WTC11 (cell line): ENCODE results near the gene CST3. TPM values are rescaled to one million over a fixed set of nuclear protein-coding genes. Genes with fewer than 3 reads are reported as not detected.

Experiments
- ATAC-seq: fragments of 200-7000 bp; cut with Tn5 transposase; 2 replicates; pipeline ENCODE4 v1.10.0; 2021; ENCODE audit warnings: mild to moderate bottlenecking, moderate library complexity
- CTCF ChIA-PET: fragments of 300-600 bp; sonication (Branson Sonifier 250); formaldehyde crosslinking; loops from one replicate; lab custom pipeline; 2021; ENCODE audit warnings: antibody characterized with exemption; lab: Charles Lee
- POLR2A ChIA-PET: fragments of 350-600 bp; sonication (Branson Sonifier 250); formaldehyde crosslinking; loops from one replicate; lab custom pipeline; 2021; ENCODE audit warnings: antibody characterized with exemption; lab: Charles Lee
- DNase-seq: peaks from one replicate; pipeline ENCODE4 v3.0.0; 2021; ENCODE audit warnings: low spot score
- H3K27ac Mint-ChIP-seq: 2 replicates; pipeline ENCODE4 v1.8.0; 2021; ENCODE audit warnings: mixed read lengths
- H3K27me3 Mint-ChIP-seq: 2 replicates; pipeline ENCODE4 v1.8.0; 2021; ENCODE audit warnings: low read depth, mild to moderate bottlenecking, moderate library complexity, mixed read lengths
- H3K36me3 Mint-ChIP-seq: 2 replicates; pipeline ENCODE4 v1.8.0; 2021; ENCODE audit warnings: mixed read lengths
- H3K4me1 Mint-ChIP-seq: 2 replicates; pipeline ENCODE4 v1.8.0; 2022; ENCODE audit warnings: mixed read lengths
- H3K4me3 Mint-ChIP-seq: 2 replicates; pipeline ENCODE4 v1.8.0; 2021; ENCODE audit warnings: mild to moderate bottlenecking, moderate library complexity, mixed read lengths
- H3K9me3 Mint-ChIP-seq: 2 replicates; pipeline ENCODE4 v1.8.0; 2021; ENCODE audit warnings: mixed read lengths
- ATF2 ChIP-seq: sonication (generic); formaldehyde crosslinking; IDR thresholded peaks from 2 replicates; pipeline ENCODE4 v1.8.1; 2022; ENCODE audit warnings: low read depth, missing genetic modification reagents, borderline replicate concordance
- CDX4 ChIP-seq: fragments of 250-450 bp; sonication (Bioruptor Pico); IDR thresholded peaks from 2 replicates; pipeline ENCODE4 v1.9.0; 2021; ENCODE audit warnings: moderate library complexity, mild to moderate bottlenecking, inconsistent platforms, borderline replicate concordance
- ESRRA ChIP-seq: sonication (generic); formaldehyde crosslinking; IDR thresholded peaks from 2 replicates; pipeline ENCODE4 v1.8.1; 2022; ENCODE audit warnings: mild to moderate bottlenecking, missing genetic modification reagents, borderline replicate concordance
- FOXP4 ChIP-seq: sonication (generic); formaldehyde crosslinking; IDR thresholded peaks from 2 replicates; pipeline ENCODE4 v1.8.0; 2022; ENCODE audit warnings: mild to moderate bottlenecking, missing genetic modification reagents
- MLX ChIP-seq: sonication (generic); formaldehyde crosslinking; IDR thresholded peaks from 2 replicates; pipeline ENCODE4 v1.8.1; 2023; ENCODE audit warnings: mild to moderate bottlenecking, missing genetic modification reagents, moderate library complexity
- NFYB ChIP-seq: sonication (generic); formaldehyde crosslinking; conservative IDR thresholded peaks from 2 replicates; pipeline ENCODE4 v1.8.0; 2022; ENCODE audit warnings: low read depth, missing genetic modification reagents
- PREB ChIP-seq: sonication (generic); formaldehyde crosslinking; IDR thresholded peaks from 2 replicates; pipeline ENCODE4 v1.8.1; 2022; ENCODE audit warnings: mild to moderate bottlenecking, missing genetic modification reagents, moderate library complexity, borderline replicate concordance
- TCF7 ChIP-seq: sonication (generic); formaldehyde crosslinking; IDR thresholded peaks from 2 replicates; pipeline ENCODE4 v1.8.0; 2022; ENCODE audit warnings: mild to moderate bottlenecking, low read depth, missing genetic modification reagents, moderate library complexity
- TEAD4 ChIP-seq: sonication (generic); formaldehyde crosslinking; IDR thresholded peaks from 2 replicates; pipeline ENCODE4 v1.8.0; 2022; ENCODE audit warnings: mild to moderate bottlenecking, missing genetic modification reagents
- TP53 ChIP-seq: sonication (generic); formaldehyde crosslinking; IDR thresholded peaks from 2 replicates; pipeline ENCODE4 v1.8.1; 2023; ENCODE audit warnings: mild to moderate bottlenecking, missing genetic modification reagents
- USF1 ChIP-seq: sonication (generic); formaldehyde crosslinking; IDR thresholded peaks from 2 replicates; pipeline ENCODE4 v1.8.0; 2022; ENCODE audit warnings: mild to moderate bottlenecking, missing genetic modification reagents
- ZMAT4 ChIP-seq: fragments of 250-450 bp; sonication (Bioruptor Pico); IDR thresholded peaks from 2 replicates; pipeline ENCODE4 v1.9.0; 2021; ENCODE audit warnings: mild to moderate bottlenecking
- ZNF671 ChIP-seq: fragments of 250-450 bp; sonication (Bioruptor Pico); IDR thresholded peaks from 2 replicates; pipeline ENCODE4 v1.8.0; 2021; ENCODE audit warnings: mild to moderate bottlenecking
- total RNA-seq: library from RNA; stranded (reverse); gene quantifications from 3 replicates; pipeline ENCODE4 v1.2.3, GENCODE V29; 2021

Gene CST3
- total RNA-seq, 1 experiment from 2014 or later: 52.1 TPM

- TF ChIP-seq PREB (no peak), ESRRA (CRISPR knock-in tag) (no peak), TP53 (CRISPR knock-in tag) (no peak), USF1 (CRISPR knock-in tag) (no peak), NFYB (CRISPR knock-in tag) (no peak), TEAD4 (CRISPR knock-in tag) (no peak)
Observed at GRCh38 chr20:23585808-23586734, 51.7 kb downstream of the CST3 start (continued).

GRCh38 chr20:23585449-23585807 is 52.3 kb downstream of the CST3 start:
- no peak for ATAC-seq
- Mint-ChIP-seq H3K36me3 (peaks cover 13% of the 10 kb centered on the region; the same call in 1 of the 2 replicates), H3K27me3 (peaks cover 35% of the 10 kb centered on the region), H3K4me3 (no peak overlapping the region), H3K9me3 (peaks cover 19% of the 10 kb centered on the region), H3K4me1 (peaks cover 28% of the 10 kb centered on the region), H3K27ac (no peak overlapping the region)
- POLR2A ChIA-PET: no interaction called here
- CTCF ChIA-PET: interaction anchor here (0.6 to 4.8 kb wide), 8 partner anchors 13 to 142 kb away, joined by 3 to 38 read pairs (median 4); no protein-coding TSS in a partner anchor
- TF ChIP-seq CDX4 (CRISPR knock-in tag): no peak
- TF ChIP-seq TCF7 (CRISPR knock-in tag): no peak
- TF ChIP-seq ZMAT4 (CRISPR knock-in tag): no peak
- TF ChIP-seq FOXP4 (CRISPR knock-in tag): no peak
- no peak for TF ChIP-seq ZNF671 (CRISPR knock-in tag)
- TF ChIP-seq ATF2: no peak
- no peak for TF ChIP-seq MLX (CRISPR knock-in tag)
- DNase-seq: no peak
